OCI-LY3 (cell line): Measurements from ENCODE around the gene SPPL2A.

Experiments
- CTCF ChIP-seq: fragments of 200-600, 300-600 bp; sonication (generic); IDR thresholded peaks from 2 replicates; pipeline ENCODE4 v1.5.1; 2014; ENCODE audit warnings: antibody characterized with exemption, low read length, low read depth
- EZH2phosphoT487 ChIP-seq: fragments of 200-600 bp; shearing (Covaris generic); IDR thresholded peaks from 2 replicates; pipeline ENCODE4 v1.6.1; 2018; ENCODE audit warnings: antibody characterized with exemption, mixed run types, low read depth

- TF ChIP-seq CTCF = no peak
- no peak for TF ChIP-seq EZH2phosphoT487
Observed at GRCh38 chr15:50736823-50737222, 28.7 kb downstream of the SPPL2A start.
